A549 (cell line): ENCODE measurements around the gene SPTBN4. TPM values are rescaled to one million over a fixed set of nuclear protein-coding genes. Genes with fewer than 3 reads are reported as not detected.

Source experiments
- ATAC-seq, 2 experiments: fragments of 200-7000 bp in 1 of 2; fragments of >200 bp in 1 of 2; cut with Nextera tagmentation in 1 of 2; cut with Tn5 transposase in 1 of 2; 3 replicates each; pipeline versions ENCODE4 v1.8.0 to v1.9.1; 2018 to 2020; ENCODE audit warnings: mild to moderate bottlenecking in 1 of 2, moderate library complexity in 1 of 2
- CTCF ChIA-PET: fragments of 300-600 bp; sonication (Branson Sonifier 250); formaldehyde crosslinking; extraction: SDS; loops from one replicate; lab custom pipeline; 2021; ENCODE audit warnings: antibody characterized with exemption, inconsistent platforms; lab: Yijun Ruan, JAX
- POLR2A ChIA-PET: fragments of 350-600 bp; formaldehyde crosslinking; extraction: SDS; loops from one replicate; lab custom pipeline; 2021; ENCODE audit warnings: antibody characterized with exemption, inconsistent platforms; lab: Yijun Ruan, JAX
- DNase-seq, 2 experiments: peaks; one replicate each; pipeline versions ENCODE4 v3.0.0 to v3.0.0-alpha.2; 2011 to 2016; ENCODE audit warnings: low read depth in 1 of 2, low spot score in 1 of 2
- FAIRE-seq: peaks from 2 replicates; lab custom pipeline; 2011; peaks lifted over from hg19 to GRCh38; lab: Jason Lieb, UNC
- H3K27ac ChIP-seq, 2 experiments: fragments of >200 bp; sonication (Bioruptor Twin); formaldehyde crosslinking; 3 replicates each; pipeline ENCODE4 v1.5.1; 2016 to 2017
- H3K4me1 ChIP-seq: fragments of >200 bp; sonication (Bioruptor Twin); formaldehyde crosslinking; 3 replicates; pipeline ENCODE4 v1.6.1; 2016
- H3K4me2 ChIP-seq: fragments of >200 bp; sonication (Bioruptor Twin); formaldehyde crosslinking; 3 replicates; pipeline ENCODE4 v1.6.1; 2016
- H3K4me3 ChIP-seq: fragments of >200 bp; sonication (Bioruptor Twin); formaldehyde crosslinking; 3 replicates; pipeline ENCODE4 v1.5.1; 2016
- H3K9me3 ChIP-seq: fragments of >200 bp; sonication (Bioruptor Twin); formaldehyde crosslinking; 3 replicates; pipeline ENCODE4 v1.6.1; 2016
- BCL3 ChIP-seq: fragments of >200 bp; sonication (Bioruptor Twin); formaldehyde crosslinking; IDR thresholded peaks from 3 replicates; pipeline ENCODE4 v1.6.1; 2016
- CBX8 ChIP-seq: fragments of 200-600 bp; sonication (generic); IDR thresholded peaks from 2 replicates; pipeline ENCODE4 v1.6.1; 2016
- ELK1 ChIP-seq: fragments of 150-350 bp; IDR thresholded peaks from 2 replicates; pipeline ENCODE4 v1.6.1; 2014; ENCODE audit warnings: low read depth, mild to moderate bottlenecking, low read length
- FOXS1 ChIP-seq: fragments of 250-450 bp; sonication (Bioruptor Pico); IDR thresholded peaks from 2 replicates; pipeline ENCODE4 v1.5.0; 2020; ENCODE audit warnings: mild to moderate bottlenecking, moderate library complexity
- GATA3 ChIP-seq: IDR thresholded peaks from 2 replicates; pipeline ENCODE4 v1.6.1; 2012; ENCODE audit warnings: borderline replicate concordance
- HES2 ChIP-seq: fragments of >200 bp; sonication (Bioruptor Twin); formaldehyde crosslinking; IDR thresholded peaks from 2 replicates; pipeline ENCODE4 v1.6.1; 2016
- HEYL ChIP-seq: fragments of 250-450 bp; sonication (Bioruptor Pico); IDR thresholded peaks from 2 replicates; pipeline ENCODE4 v1.8.0; 2021; ENCODE audit warnings: mild to moderate bottlenecking, moderate library complexity
- JUNB ChIP-seq: fragments of >200 bp; sonication (Bioruptor Twin); formaldehyde crosslinking; IDR thresholded peaks from 2 replicates; pipeline ENCODE4 v1.6.1; 2016
- KDM5A ChIP-seq: fragments of 200-600 bp; sonication (generic); IDR thresholded peaks from 2 replicates; pipeline ENCODE4 v1.6.1; 2016; ENCODE audit warnings: antibody characterized with exemption, mild to moderate bottlenecking
- MAX ChIP-seq: IDR thresholded peaks from 2 replicates; pipeline ENCODE4 v1.6.1; 2012
- PHF8 ChIP-seq: fragments of 200-600 bp; sonication (generic); IDR thresholded peaks from 2 replicates; pipeline ENCODE4 v1.6.1; 2016; ENCODE audit warnings: low read depth, mild to moderate bottlenecking, antibody characterized with exemption, moderate library complexity, borderline replicate concordance
- RCOR1 ChIP-seq: fragments of 150-350 bp; IDR thresholded peaks from 2 replicates; pipeline ENCODE4 v1.6.1; 2014; ENCODE audit warnings: antibody characterized with exemption, low read length, low read depth
- RFX5 ChIP-seq: fragments of 450-650 bp; IDR thresholded peaks from 2 replicates; pipeline ENCODE4 v1.7.1; 2014; ENCODE audit warnings: antibody characterized with exemption, mild to moderate bottlenecking, moderate library complexity
- SREBF2 ChIP-seq: fragments of 450-650 bp; IDR thresholded peaks from 2 replicates; pipeline ENCODE4 v1.6.1; 2014; ENCODE audit warnings: mild to moderate bottlenecking, moderate library complexity
- TP53 ChIP-seq: fragments of 250-450 bp; sonication (Bioruptor Pico); IDR thresholded peaks from 2 replicates; pipeline ENCODE4 v1.5.0; 2021; ENCODE audit warnings: mild to moderate bottlenecking, moderate library complexity
- ZC3H11A ChIP-seq: fragments of 450-650 bp; IDR thresholded peaks from 2 replicates; pipeline ENCODE4 v1.6.1; 2014; ENCODE audit warnings: antibody characterized with exemption, mild to moderate bottlenecking
- WGBS: methylation state at CpG from one replicate; pipeline ENCODE4 v1.1.6; 2017; ENCODE audit errors: missing lambda C conversion rate; 5-methylcytosine and 5-hydroxymethylcytosine counted together
- polyA plus RNA-seq, 4 experiments: library from polyadenylated mRNA; depleted of rRNA in 3 of 4; stranded (reverse); fragments of >200 nt; fragmentation: RNase III in 1 of 4; extraction: RNeasy Plus Mini Kit Qiagen cat#74134 plus additional on column Dnase treatment in 1 of 4; gene quantifications; 2 replicates in 3 of 4; 3 replicates in 1 of 4; pipeline ENCODE4 v1.2.3, GENCODE V29; 2011 to 2017

Gene SPTBN4
- polyA plus RNA-seq, 2 of the 4 experiments (the other 2 are of a cell fraction), result 1.4 to 2.2 TPM

- TF ChIP-seq ELK1, result no peak
- TF ChIP-seq SREBF2, result no peak
- TF ChIP-seq HEYL (CRISPR knock-in tag), result no peak
- no peak; the same call in 1 of the 2 replicates for TF ChIP-seq GATA3
- no peak for TF ChIP-seq ZC3H11A
- TF ChIP-seq RCOR1, result no peak
- TF ChIP-seq MAX, result peak; percentile 89
- peak; percentile 86; the same call in 1 of the 2 replicates for TF ChIP-seq PHF8
- no peak for TF ChIP-seq RFX5
- TF ChIP-seq FOXS1, result no peak
- peak; percentile 93 for TF ChIP-seq BCL3
- TF ChIP-seq CBX8, result no peak
- no peak for TF ChIP-seq JUNB
These were observed 33.2 kb upstream of the SPTBN4 start (continued) for GRCh38 chr19:40433391-40434216.

GRCh38 chr19:40438284-40438683 lies 28.5 kb upstream of the SPTBN4 start:
- Histone ChIP-seq H3K4me1 (peaks cover 25% of the 10 kb centered on the region), H3K4me3 (no peak overlapping the region), H3K4me2 (no peak overlapping the region)
- no peak for DNase-seq
- TF ChIP-seq HES2, result no peak
- TF ChIP-seq, all 56 proteins: peak for 0
- Histone ChIP-seq H3K27ac (no peak overlapping the region), H3K9me3 (no peaks in the 10 kb centered on the region)
- ChIA-PET POLR2A (interaction anchor here (8.8 kb wide), 1 partner anchor 13 kb away, joined by 208 read pairs; the partner anchor contains the start of gene SERTAD1), CTCF (interaction anchor here (0.5 to 46.6 kb wide), 8 partner anchors 15 to 154 kb away, joined by 3 to 950 read pairs (median 4); partner anchors contain the start of genes BLVRB, PRX, SERTAD1 and SPTBN4)
- WGBS, result 90% methylated on average over 3 of the region's 3 CpGs
- ATAC-seq (no peak), FAIRE-seq (no peak)

GRCh38 chr19:40441719-40442253 lies 25.0 kb upstream of the SPTBN4 start:
- DNase-seq (no peak), FAIRE-seq (no peak), ATAC-seq (no peak)
- H3K4me3 ChIP-seq, result no peak overlapping the region
- H3K27ac ChIP-seq, result no peak overlapping the region
- H3K4me2 ChIP-seq, result peak overlapping the region; percentile 95
- TF ChIP-seq KDM5A, result no peak
- 0 out of 2 replicates have a peak, but pooled peaks have one; percentile 12 for TF ChIP-seq TP53 (CRISPR knock-in tag)
- 0 out of 2 replicates have a peak, but pooled peaks have one; percentile 0 for TF ChIP-seq GATA3
- ChIA-PET CTCF (interaction anchor here (0.9 to 46.6 kb wide), 8 partner anchors 18 to 228 kb away, joined by 3 to 950 read pairs (median 4); partner anchors contain the start of genes BLVRB, PRX, SERTAD1 and SPTBN4), POLR2A (interaction anchor here (2.1 to 8.8 kb wide), 5 partner anchors 9 to 94 kb away, joined by 8 to 208 read pairs (median 62); partner anchors contain the start of genes BLVRB, C19orf47, PLD3 and SERTAD1)
- no peaks in the 10 kb centered on the region for H3K9me3 ChIP-seq
- peaks cover 23% of the 10 kb centered on the region for H3K4me1 ChIP-seq
- 89% methylated on average over 10 of the region's 11 CpGs for WGBS
